Measurements from ENCODE around the gene SLC25A26.

SLC25A26 gene

GRCh38 chr3:66379565-66379964 lies 158.8 kb downstream of the SLC25A26 start:
- no peak for DNase-seq

GRCh38 chr3:66380200-66380932 lies 159.6 kb downstream of the SLC25A26 start:
- no peak for DNase-seq

GRCh38 chr3:66381626-66382025 lies 160.8 kb downstream of the SLC25A26 start:
- no peak for DNase-seq

- no peak for DNase-seq
These were observed 161.3 kb downstream of the SLC25A26 start for GRCh38 chr3:66382142-66382541.

- no peak for DNase-seq
These were observed 162.2 kb downstream of the SLC25A26 start for GRCh38 chr3:66383023-66383422.

- no peak for DNase-seq
These were observed 163.4 kb downstream of the SLC25A26 start for GRCh38 chr3:66383998-66384745.

GRCh38 chr3:66385066-66385465 lies 164.3 kb downstream of the SLC25A26 start:
- no peak for DNase-seq

GRCh38 chr3:66386011-66386924 lies 165.5 kb downstream of the SLC25A26 start:
- DNase-seq: no peak

GRCh38 chr3:66386925-66387650 lies 166.3 kb downstream of the SLC25A26 start:
- no peak for DNase-seq

GRCh38 chr3:66390013-66390412 lies 169.2 kb downstream of the SLC25A26 start:
- no peak for DNase-seq

GRCh38 chr3:66392512-66392911 lies 171.7 kb downstream of the SLC25A26 start:
- DNase-seq: no peak

GRCh38 chr3:66392966-66393332 lies 172.1 kb downstream of the SLC25A26 start:
- no peak for DNase-seq

GRCh38 chr3:66393333-66394005 lies 172.7 kb downstream of the SLC25A26 start:
- DNase-seq: no peak

GRCh38 chr3:66394019-66394752 lies 173.4 kb downstream of the SLC25A26 start:
- no peak for DNase-seq

- no peak for DNase-seq
These were observed 174.0 kb downstream of the SLC25A26 start for GRCh38 chr3:66394753-66395249.

- no peak for DNase-seq
These were observed 174.8 kb downstream of the SLC25A26 start for GRCh38 chr3:66395635-66396034.

- DNase-seq: no peak
These were observed 175.5 kb downstream of the SLC25A26 start for GRCh38 chr3:66396161-66396760.

GRCh38 chr3:66396888-66397287 lies 176.1 kb downstream of the SLC25A26 start:
- no peak for DNase-seq

- DNase-seq: no peak
These were observed 176.9 kb downstream of the SLC25A26 start for GRCh38 chr3:66397745-66398144.

- DNase-seq: no peak
These were observed 177.6 kb downstream of the SLC25A26 start for GRCh38 chr3:66398228-66399025.

Data from activated CD8-positive, alpha-beta memory T cell treated with anti-CD3 and anti-CD28 coated beads, Interleukin-2, amount 50 U/mL, for 48 hours (primary cell).